Parathyroid adenoma (tissue), 2 donors: ENCODE results near the gene CDH13.

Experiments
- H2AFZ ChIP-seq: fragments of 300-600 bp; sonication (generic); one replicate; pipeline ENCODE4 v1.7.0; 2017; ENCODE audit warnings: antibody characterized with exemption, mild to moderate bottlenecking
- H3K27ac ChIP-seq: fragments of 300-600 bp; sonication (generic); one replicate; pipeline ENCODE4 v1.7.0; 2017
- H3K27me3 ChIP-seq: fragments of 300-600 bp; sonication (generic); one replicate; pipeline ENCODE4 v1.7.0; 2017; ENCODE audit warnings: low read length; ENCODE audit not compliant: control insufficient read depth, insufficient read depth
- H3K36me3 ChIP-seq: fragments of 300-600 bp; sonication (generic); one replicate; pipeline ENCODE4 v1.7.0; 2017; ENCODE audit warnings: low read length; ENCODE audit not compliant: control insufficient read depth, insufficient read depth
- H3K4me1 ChIP-seq: fragments of 300-600 bp; sonication (generic); one replicate; pipeline ENCODE4 v1.7.0; 2017; ENCODE audit warnings: control low read depth
- H3K4me2 ChIP-seq: fragments of 300-600 bp; sonication (generic); one replicate; pipeline ENCODE4 v1.7.0; 2017; ENCODE audit warnings: low read length
- H3K4me3 ChIP-seq: fragments of 300-600 bp; sonication (generic); one replicate; pipeline ENCODE4 v1.7.0; 2017; ENCODE audit warnings: low read depth, low read length
- H3K79me2 ChIP-seq: fragments of 300-600 bp; sonication (generic); one replicate; pipeline ENCODE4 v1.7.0; 2017; ENCODE audit warnings: control low read depth
- H3K9ac ChIP-seq: fragments of 300-600 bp; sonication (generic); one replicate; pipeline ENCODE4 v1.7.0; 2017; ENCODE audit warnings: mild to moderate bottlenecking
- H3K9me3 ChIP-seq: fragments of 300-600 bp; sonication (generic); one replicate; pipeline ENCODE4 v1.7.0; 2017; ENCODE audit warnings: low read length; ENCODE audit not compliant: control insufficient read depth
- TF ChIP-seq, protein P1 (sequence below): fragments of 300-600 bp; sonication (generic); IDR thresholded peaks from one replicate; pipeline ENCODE4 v1.7.0; 2017; ENCODE audit warnings: antibody characterized with exemption, mild to moderate bottlenecking
- donor health status: primary hyperparathyroidism.

CDH13 gene

DNA sequence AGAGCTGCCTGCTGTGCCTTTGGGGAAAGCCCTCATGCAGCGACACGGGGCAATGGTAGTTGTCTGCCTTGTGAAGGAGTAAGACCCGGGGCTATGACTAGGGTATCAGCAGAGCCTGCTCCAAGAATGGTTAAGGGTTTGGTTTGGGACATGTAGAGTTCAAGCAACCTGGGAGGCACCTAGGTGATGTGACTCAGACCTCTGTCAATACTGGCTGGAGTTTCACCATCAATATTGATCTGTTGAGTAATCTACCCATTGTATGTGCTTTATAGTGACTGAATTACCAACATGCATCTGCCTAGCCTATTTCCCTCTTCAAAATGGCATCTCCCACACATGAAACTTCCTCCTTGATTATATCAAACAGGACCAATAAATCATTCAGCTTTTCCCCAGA is 782.6 kb downstream of the CDH13 start:
- no peak overlapping the region for H3K4me3 ChIP-seq
- TF ChIP-seq, protein P1, sequence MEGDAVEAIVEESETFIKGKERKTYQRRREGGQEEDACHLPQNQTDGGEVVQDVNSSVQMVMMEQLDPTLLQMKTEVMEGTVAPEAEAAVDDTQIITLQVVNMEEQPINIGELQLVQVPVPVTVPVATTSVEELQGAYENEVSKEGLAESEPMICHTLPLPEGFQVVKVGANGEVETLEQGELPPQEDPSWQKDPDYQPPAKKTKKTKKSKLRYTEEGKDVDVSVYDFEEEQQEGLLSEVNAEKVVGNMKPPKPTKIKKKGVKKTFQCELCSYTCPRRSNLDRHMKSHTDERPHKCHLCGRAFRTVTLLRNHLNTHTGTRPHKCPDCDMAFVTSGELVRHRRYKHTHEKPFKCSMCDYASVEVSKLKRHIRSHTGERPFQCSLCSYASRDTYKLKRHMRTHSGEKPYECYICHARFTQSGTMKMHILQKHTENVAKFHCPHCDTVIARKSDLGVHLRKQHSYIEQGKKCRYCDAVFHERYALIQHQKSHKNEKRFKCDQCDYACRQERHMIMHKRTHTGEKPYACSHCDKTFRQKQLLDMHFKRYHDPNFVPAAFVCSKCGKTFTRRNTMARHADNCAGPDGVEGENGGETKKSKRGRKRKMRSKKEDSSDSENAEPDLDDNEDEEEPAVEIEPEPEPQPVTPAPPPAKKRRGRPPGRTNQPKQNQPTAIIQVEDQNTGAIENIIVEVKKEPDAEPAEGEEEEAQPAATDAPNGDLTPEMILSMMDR, result no peak
- H3K79me2 ChIP-seq, result no peaks in the 10 kb centered on the region
- H3K27ac ChIP-seq, result no peak overlapping the region
- no peak overlapping the region for H3K4me2 ChIP-seq
- no peak overlapping the region for H3K9ac ChIP-seq
- no peak overlapping the region for H2AFZ ChIP-seq
- no peaks in the 10 kb centered on the region for H3K9me3 ChIP-seq
- no peaks in the 10 kb centered on the region for H3K36me3 ChIP-seq
- H3K27me3 ChIP-seq, result no peaks in the 10 kb centered on the region
- no peaks in the 10 kb centered on the region for H3K4me1 ChIP-seq

DNA sequence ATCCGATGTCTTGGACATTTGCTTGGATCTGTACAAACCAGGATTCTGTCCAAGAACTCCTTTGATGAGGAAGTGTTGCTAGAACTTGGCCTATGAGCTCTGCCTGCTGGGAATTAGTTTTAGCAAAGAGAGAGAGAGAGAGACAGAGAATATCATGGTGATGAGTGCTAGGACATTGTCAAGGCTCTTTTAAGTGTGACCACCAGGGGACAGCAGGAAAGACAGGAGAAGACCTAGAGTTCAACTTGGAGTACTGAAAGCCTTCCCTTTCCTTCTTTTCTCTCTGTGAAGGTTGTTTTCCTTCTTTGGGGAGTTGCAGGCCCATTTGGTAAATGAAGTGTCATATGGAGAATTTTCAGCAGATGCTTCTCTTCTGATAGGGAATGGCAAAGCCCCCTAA is 791.8 kb downstream of the CDH13 start:
- no peak overlapping the region for H3K4me3 ChIP-seq
- H3K79me2 ChIP-seq, result no peaks in the 10 kb centered on the region
- H3K4me1 ChIP-seq, result no peaks in the 10 kb centered on the region
- no peak overlapping the region for H3K27ac ChIP-seq
- H3K9ac ChIP-seq, result no peak overlapping the region
- no peaks in the 10 kb centered on the region for H3K27me3 ChIP-seq
- H3K36me3 ChIP-seq, result no peaks in the 10 kb centered on the region
- TF ChIP-seq, protein P1, result no peak
- H2AFZ ChIP-seq, result no peak overlapping the region
- H3K9me3 ChIP-seq, result no peaks in the 10 kb centered on the region
- no peak overlapping the region for H3K4me2 ChIP-seq

GRCh38 chr16:83420206-83420760 is 793.5 kb downstream of the CDH13 start:
- Histone ChIP-seq H3K4me3 (no peak overlapping the region), H2AFZ (no peak overlapping the region), H3K36me3 (no peaks in the 10 kb centered on the region), H3K27me3 (no peaks in the 10 kb centered on the region), H3K4me1 (no peaks in the 10 kb centered on the region), H3K27ac (no peak overlapping the region), H3K9me3 (no peaks in the 10 kb centered on the region), H3K4me2 (no peak overlapping the region), H3K9ac (no peak overlapping the region), H3K79me2 (no peaks in the 10 kb centered on the region)
- TF ChIP-seq, protein P1, result no peak

DNA sequence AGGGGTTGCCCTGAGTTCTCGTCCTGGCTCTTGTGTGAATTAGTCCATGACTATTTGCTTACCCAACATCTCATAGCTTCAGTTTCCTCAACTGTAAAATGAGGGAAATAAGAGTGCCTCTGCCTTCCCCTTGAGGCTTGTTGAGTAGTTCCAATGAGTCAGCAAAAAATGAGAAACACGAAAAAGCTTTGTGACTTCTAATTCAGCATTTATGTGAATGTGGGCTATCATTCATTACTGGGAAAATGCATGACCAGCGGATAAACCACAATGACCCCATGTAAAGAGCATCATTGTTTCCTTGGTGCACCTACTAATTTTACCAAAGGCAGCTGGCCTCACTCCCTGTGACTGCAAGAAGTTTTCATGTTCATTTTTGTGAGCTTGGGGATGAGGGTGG is 806.4 kb downstream of the CDH13 start:
- TF ChIP-seq, protein P1, result no peak
- Histone ChIP-seq H3K4me3 (no peak overlapping the region), H2AFZ (no peak overlapping the region), H3K79me2 (no peaks in the 10 kb centered on the region), H3K9ac (no peak overlapping the region), H3K27ac (no peak overlapping the region), H3K9me3 (no peaks in the 10 kb centered on the region), H3K4me2 (no peak overlapping the region), H3K4me1 (no peaks in the 10 kb centered on the region), H3K27me3 (no peaks in the 10 kb centered on the region), H3K36me3 (no peaks in the 10 kb centered on the region)

DNA sequence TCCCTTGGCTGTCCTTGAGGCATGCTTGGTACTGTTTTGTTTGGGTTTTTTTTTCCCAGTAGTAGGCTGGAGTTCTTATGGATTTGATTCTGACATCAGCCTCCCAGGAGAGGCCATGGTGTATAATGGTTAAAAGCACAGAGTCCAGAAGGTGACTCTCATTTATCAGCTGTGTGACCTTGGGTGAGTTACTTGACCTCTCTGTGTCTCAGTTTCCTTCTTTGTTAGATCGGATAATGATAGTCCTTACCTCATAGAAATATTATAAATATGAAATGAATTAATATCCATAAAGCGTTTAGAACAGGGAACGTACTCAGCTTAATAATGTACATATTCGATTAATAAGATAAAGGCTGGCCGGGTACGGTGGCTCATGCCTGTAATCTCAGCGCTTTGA is 810.3 kb downstream of the CDH13 start:
- no peaks in the 10 kb centered on the region for H3K4me1 ChIP-seq
- H3K4me3 ChIP-seq, result no peak overlapping the region
- H3K4me2 ChIP-seq, result no peak overlapping the region
- no peak overlapping the region for H3K27ac ChIP-seq
- H2AFZ ChIP-seq, result no peak overlapping the region
- no peaks in the 10 kb centered on the region for H3K27me3 ChIP-seq
- no peaks in the 10 kb centered on the region for H3K79me2 ChIP-seq
- no peak overlapping the region for H3K9ac ChIP-seq
- H3K36me3 ChIP-seq, result no peaks in the 10 kb centered on the region
- no peaks in the 10 kb centered on the region for H3K9me3 ChIP-seq
- TF ChIP-seq, protein P1, result no peak
